Measurements from ENCODE around the gene UMAD1.

DNA sequence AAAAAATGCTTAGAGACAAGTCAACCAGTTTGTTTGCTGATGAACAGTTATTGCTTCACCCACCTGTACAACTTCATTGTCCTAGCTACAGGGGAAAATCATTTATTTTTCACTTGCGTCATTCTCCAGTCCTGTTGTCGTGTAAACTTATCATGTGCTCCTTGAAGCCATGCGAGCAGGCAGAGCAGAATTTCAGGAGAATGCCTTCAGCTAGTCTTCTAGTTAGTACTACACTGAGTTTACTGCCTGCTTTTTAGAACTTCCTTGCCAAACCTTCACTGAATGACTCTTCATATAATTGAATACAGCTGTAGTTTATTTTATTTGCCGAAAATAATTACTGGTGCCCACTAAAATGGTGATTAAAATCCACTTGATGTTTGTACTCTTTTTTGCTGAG is 62.3 kb downstream of the UMAD1 start:
- no peak for TF ChIP-seq CTCF (IDR thresholded peaks at IDR 0.05 in 8 of 11, conservative IDR thresholded peaks at IDR 0.05 in 3 of 11)
- TF ChIP-seq POLR2AphosphoS5 (IDR thresholded peaks at IDR 0.05), result no peak
- TF ChIP-seq POLR2A (IDR thresholded peaks at IDR 0.05), result no peak
